T-helper 1 cell treated with Interleukin-12 subunit alpha and Interleukin-12 subunit beta and Interleukin-4 antibody, amounts not matched to agents 30 ng/mL and 1 ng/mL, for 36 hours (primary cell): ENCODE measurements around the gene TRIO. TPM values are rescaled to one million over a fixed set of nuclear protein-coding genes. Genes with fewer than 3 reads are reported as not detected.

Experiments
- intact Hi-C: fragments of 100-400 bp; cut with micrococcal nuclease; formaldehyde crosslinking; loops from one replicate; pipeline ENCODE4 v1.15.1; 2024
- total RNA-seq: library from RNA; stranded (reverse); gene quantifications from 2 replicates; pipeline ENCODE4 v1.2.3, GENCODE V29; 2022

The TRIO gene
- total RNA-seq, 1 donor from 2014 or later: 12.9 TPM

- intact Hi-C loops: no loop called here
Measured at GRCh38 chr5:14417792-14418765, 274.9 kb downstream of the TRIO start.

- intact Hi-C loops: no loop called here
Measured at GRCh38 chr5:14419686-14420085, 276.5 kb downstream of the TRIO start.

GRCh38 chr5:14420101-14420811 is 277.1 kb downstream of the TRIO start:
- intact Hi-C loops: no loop called here

- intact Hi-C loops: no loop called here
Measured at GRCh38 chr5:14421851-14422250, 278.7 kb downstream of the TRIO start.

DNA sequence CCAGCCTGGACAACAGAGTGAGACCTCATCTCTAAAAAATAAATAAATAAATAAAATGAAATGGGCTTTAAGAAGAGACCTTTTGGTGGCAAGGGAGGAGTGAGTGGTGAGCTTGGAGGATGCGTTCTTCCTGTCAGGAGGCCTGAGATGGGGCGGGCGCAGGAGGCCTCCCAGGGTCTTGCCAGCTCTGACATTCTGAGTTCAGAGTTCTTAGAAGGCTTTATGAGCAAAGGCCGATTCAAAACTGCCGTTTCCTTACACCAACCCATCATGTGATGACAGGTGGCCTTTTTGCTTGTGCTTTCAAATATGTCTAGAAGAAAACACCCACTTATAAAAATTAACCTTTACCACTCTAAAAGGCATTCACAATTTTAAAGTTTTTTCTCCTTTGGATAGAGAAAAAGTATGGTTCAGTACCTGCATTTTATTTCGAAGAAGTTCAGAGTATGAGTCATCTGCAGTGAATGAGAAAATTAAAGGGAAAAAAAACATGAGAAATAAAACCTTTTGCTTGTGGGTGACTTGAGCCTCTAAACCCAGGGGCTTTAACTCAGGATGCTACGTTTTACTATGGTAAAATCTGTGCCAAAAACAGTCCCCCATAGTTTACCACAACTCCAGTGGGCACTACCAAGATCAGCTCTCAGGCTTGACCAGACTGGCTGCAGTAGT is 281.0 kb downstream of the TRIO start:
- intact Hi-C loops: loop anchor here (1.0 kb wide), 2 partner anchors 11 to 13 kb away; no protein-coding TSS in a partner anchor

- intact Hi-C loops: no loop called here
Measured at GRCh38 chr5:14425559-14425958, 282.4 kb downstream of the TRIO start.

DNA sequence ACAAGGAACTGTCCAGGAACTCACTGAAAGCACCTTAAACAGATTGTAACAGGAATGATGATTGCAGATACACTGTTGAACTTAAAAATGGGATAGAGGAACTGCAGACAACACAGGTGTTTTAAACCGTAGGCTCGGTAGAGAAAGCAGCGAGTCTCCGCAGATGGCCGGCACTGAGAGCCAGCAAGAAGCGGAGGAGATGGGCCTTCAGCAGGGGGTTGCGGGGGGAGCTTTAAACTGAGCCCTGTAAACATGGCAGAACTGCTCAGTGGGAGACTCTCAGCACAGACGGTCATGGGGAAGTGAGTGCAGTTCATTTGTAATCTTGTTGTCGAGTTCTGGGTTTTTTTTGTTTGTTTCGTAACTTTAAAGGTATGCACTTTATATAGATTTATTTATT is 283.4 kb downstream of the TRIO start:
- intact Hi-C loops: no loop called here

GRCh38 chr5:14428302-14429081 is 285.4 kb downstream of the TRIO start:
- intact Hi-C loops: no loop called here

DNA sequence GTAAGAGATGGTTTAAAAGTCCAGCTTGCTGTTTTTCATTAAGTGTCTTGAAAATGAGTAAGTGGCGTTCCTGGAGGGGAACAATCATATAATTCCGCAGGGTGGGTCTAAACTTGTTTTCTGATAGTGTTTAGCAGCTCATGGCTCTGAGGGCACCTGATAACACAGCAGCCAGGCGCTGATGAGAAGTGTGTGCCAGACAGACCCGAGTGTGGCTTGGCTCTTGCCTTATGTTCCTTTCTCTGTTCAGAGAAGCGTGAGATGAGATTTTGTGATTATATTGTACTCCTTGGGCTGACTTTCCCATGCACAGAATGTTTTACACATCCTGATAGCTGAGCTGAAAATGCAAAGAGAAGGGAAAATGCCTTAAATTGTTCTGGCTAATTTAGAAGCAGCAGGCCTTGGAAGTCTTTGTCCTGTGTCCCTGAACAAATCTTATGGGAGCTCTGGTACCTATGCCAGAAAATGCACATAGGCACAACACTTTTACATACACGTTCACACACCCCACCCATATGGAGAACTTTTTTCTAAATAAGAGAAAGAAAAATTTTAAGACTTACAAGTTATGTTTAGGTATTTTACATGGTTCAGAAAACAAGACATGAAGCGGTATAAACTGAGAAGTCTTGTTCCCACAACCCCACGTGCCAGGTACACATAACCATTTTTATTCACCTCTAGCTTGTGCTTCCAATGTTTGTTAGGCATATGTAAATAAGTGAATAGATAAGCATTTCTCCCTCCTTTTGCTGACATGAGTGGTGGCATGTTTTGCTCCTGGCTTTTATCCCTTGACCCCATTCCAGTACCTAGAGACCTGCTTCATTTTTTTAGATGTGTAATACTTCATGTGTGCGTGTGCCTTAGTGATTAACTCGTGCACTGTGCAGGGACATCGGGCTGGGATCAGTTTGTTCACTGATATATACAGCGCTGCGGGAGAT is 286.2 kb downstream of the TRIO start:
- intact Hi-C loops: no loop called here

DNA sequence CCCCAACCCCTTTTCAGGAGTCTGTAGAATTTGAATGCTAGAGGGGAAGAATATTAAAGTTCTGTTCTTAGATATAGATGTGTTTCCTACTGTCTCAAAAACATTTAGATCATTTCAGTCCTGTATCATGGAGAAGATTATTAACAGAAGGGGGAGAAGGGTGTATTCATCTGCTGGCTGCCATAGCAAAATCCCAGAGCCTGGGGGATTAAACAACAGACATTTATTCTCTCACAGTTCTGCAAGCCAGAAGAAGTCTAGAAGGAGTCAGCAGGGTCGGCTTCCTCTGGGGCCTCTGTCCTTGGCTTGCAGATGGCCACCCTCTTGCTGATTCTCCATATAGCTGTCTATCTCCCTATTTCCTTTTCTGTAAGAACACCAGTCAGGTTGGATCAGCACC is 288.4 kb downstream of the TRIO start:
- intact Hi-C loops: no loop called here

DNA sequence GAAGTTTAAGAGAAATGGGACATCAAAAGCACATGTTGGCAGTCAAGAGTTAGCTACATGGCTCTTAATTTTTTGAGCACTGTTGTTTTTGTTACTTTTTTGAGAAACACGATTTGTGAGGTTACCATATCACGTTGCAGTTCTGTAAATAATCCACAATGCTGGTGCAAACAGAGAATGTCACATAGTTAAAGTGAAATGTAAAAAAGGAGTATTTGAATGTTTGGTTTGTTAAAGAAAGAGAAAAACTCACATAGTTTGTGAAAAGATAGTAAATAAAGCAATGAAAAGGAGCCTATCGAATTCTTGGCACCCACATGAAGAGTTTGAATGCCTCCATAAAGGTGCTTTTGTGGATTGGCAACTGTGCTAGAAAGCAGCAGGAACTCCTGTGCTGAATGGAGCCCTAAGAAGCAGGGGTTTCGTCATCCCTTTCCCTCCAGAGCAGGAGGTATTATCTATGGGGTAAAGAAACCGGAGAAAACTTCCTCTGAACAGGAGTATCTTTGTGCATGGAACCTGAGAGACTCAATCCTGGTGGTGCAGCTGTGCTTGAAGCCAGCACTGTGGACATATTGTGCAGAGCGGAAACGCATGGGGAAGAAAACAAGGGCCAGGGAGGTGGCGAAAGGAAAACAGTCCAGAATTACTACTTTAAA is 289.9 kb downstream of the TRIO start:
- intact Hi-C loops: no loop called here

DNA sequence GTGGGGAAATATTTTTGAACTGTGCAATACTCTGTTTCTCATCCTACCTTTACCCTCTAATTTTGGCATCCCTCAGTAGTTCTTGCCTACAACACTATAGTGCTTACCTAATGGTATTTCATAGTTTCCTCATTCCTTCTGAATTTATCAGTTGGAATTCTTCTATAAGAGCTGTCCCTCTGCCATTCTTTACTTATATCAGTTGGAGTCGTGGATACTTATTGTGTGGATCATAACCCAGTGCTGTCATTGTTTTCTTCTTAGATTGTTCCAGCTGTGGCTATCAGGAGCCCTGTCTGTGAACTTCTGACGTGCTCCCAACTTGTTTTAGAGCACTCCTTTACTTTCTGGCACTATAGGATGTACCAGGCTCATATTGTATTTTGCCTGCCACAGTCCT is 292.3 kb downstream of the TRIO start:
- intact Hi-C loops: no loop called here

DNA sequence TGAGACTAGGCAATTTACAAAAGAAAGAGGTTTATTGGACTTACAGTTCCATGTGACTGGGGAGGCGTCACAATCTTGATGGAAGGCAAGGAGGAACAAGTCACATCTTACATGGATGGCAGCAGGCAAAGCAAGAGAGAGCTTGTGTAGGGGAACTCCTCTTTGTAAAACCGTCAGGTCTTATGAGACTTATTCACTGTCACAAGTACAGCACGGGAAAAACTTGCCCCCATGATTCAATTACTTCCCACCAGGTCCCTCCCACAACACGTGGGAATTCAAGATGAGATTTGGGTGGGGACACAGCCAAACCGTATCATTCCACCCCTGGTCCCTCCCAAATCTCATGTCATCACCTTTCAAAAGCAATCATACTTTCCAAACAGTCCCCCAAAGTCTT is 293.0 kb downstream of the TRIO start:
- intact Hi-C loops: loop anchor here (2.0 kb wide), 1 partner anchor 21 kb away; no protein-coding TSS in a partner anchor

GRCh38 chr5:14436801-14437542 is 293.8 kb downstream of the TRIO start:
- intact Hi-C loops: loop anchor here (1.0 to 2.0 kb wide), 2 partner anchors 13 to 22 kb away; no protein-coding TSS in a partner anchor

- intact Hi-C loops: no loop called here
Measured at GRCh38 chr5:14438195-14438606, 295.1 kb downstream of the TRIO start.

- intact Hi-C loops: no loop called here
Measured at GRCh38 chr5:14439087-14439871, 296.1 kb downstream of the TRIO start.

DNA sequence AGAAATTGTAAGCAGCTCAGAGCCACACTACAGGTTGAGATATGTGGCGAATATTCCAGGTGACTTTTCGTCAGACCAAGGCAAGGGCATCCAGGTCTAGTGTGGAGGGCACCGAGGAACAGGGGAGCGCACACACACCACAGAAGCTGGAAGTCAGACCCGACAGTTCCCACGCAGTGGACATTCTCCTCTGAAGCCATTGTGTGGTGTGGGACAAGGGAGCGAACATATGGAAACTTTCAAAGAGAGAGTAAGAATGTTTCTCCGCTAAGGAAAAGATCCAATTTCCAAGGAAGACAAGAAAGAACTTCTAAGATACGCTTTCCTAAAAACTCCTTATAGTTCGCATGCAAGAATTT is 297.1 kb downstream of the TRIO start:
- intact Hi-C loops: no loop called here
